ENCODE data around the gene CSRP1. TPM values are rescaled to one million over a fixed set of nuclear protein-coding genes. Genes with fewer than 3 reads are reported as not detected.

The CSRP1 gene
- polyA plus RNA-seq, 2 of the 4 experiments (the other 2 are of a cell fraction) = 277 to 655 TPM

GRCh38 chr1:201506092-201506491 is 831 bp downstream of the CSRP1 start:
- H3K4me2 ChIP-seq = peak overlapping the region; percentile 85
- no peak for FAIRE-seq
- TF ChIP-seq KDM1A (IDR thresholded peaks at IDR 0.05; ENCODE audit: low read depth) = no peak
- TF ChIP-seq GATA3 (IDR thresholded peaks at IDR 0.05; ENCODE audit: borderline replicate concordance) = no peak
- TF ChIP-seq ESRRA (IDR thresholded peaks at IDR 0.05; ENCODE audit: borderline replicate concordance, low read length) = no peak
- no peak for TF ChIP-seq JUN (IDR thresholded peaks at IDR 0.05)
- TF ChIP-seq HES2 (IDR thresholded peaks at IDR 0.05) = no peak
- TF ChIP-seq ATOH8 (CRISPR knock-in tag; IDR thresholded peaks at IDR 0.05; ENCODE audit: low read depth) = no peak
- 0 out of 2 replicates have a peak, but pooled peaks have one; percentile 19 for TF ChIP-seq FOSB (CRISPR knock-in tag; IDR thresholded peaks at IDR 0.05)
- TF ChIP-seq MAZ (IDR thresholded peaks at IDR 0.05; ENCODE audit: borderline replicate concordance, low read depth, low read length) = no peak
- no peak for TF ChIP-seq RCOR1 (IDR thresholded peaks at IDR 0.05; ENCODE audit: low read depth, low read length)
- TF ChIP-seq POLR2AphosphoS2 (conservative IDR thresholded peaks at IDR 0.05; ENCODE audit: low read length) = no peak
- TF ChIP-seq ZC3H11A (IDR thresholded peaks at IDR 0.05) = no peak
- TF ChIP-seq HOXB5 (CRISPR knock-in tag; IDR thresholded peaks at IDR 0.05) = no peak
- TF ChIP-seq CHD2 (IDR thresholded peaks at IDR 0.05; ENCODE audit: low read length, partially characterized antibody) = no peak
- TF ChIP-seq RARB (CRISPR knock-in tag; IDR thresholded peaks at IDR 0.05) = 0 out of 2 replicates have a peak, but pooled peaks have one; percentile 9
- TF ChIP-seq SMC3 (IDR thresholded peaks at IDR 0.05) = no peak
- no peak for TF ChIP-seq TP53 (CRISPR knock-in tag; IDR thresholded peaks at IDR 0.05)
- no peak for TF ChIP-seq KDM5A (IDR thresholded peaks at IDR 0.05)
- CTCF ChIA-PET = interaction anchor here (1.3 to 49.4 kb wide), 5 partner anchors 8 to 145 kb away, joined by 3 to 1452 read pairs (median 376); partner anchors contain the start of gene CSRP1
- DNase-seq (ENCODE audit: low read depth in 1 of 2, low spot score in 1 of 2) = no peak
- H3K4me3 ChIP-seq = peak overlapping the region; percentile 66
- peak overlapping the region; percentile 87 to 96 for H3K27ac ChIP-seq
- H3K9me3 ChIP-seq = no peaks in the 10 kb centered on the region
- 21% methylated on average over 3 of the region's 3 CpGs for WGBS (ENCODE audit: missing lambda C conversion rate)
- peaks cover 62% of the 10 kb centered on the region for H3K4me1 ChIP-seq
- peak in 1 of 2 experiments; percentile 5; a peak in 3 of 6 replicates for ATAC-seq
- POLR2A ChIA-PET = interaction anchor here (1.5 to 3.9 kb wide), 3 partner anchors 20 to 37 kb away, joined by 4 to 19 read pairs (median 8); partner anchors contain the start of gene PHLDA3

DNA sequence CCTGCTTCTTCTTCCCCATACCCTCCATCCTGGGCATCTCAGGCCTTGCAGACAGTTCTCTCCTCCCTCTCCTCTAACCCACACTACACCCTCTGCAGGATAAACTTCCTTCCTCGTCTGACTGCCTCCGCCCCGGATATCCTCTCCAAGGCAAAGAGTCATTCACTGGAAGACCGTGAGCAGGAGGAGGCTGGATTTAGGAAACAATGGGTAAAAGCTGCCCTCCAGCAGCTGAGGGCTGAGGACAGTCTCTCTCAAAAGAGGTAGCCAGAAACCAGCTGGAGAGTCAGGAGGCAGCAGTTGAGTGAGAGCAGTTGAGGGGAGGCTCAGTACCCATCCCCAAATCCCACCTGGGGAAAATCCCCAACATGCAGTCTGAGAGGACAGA is 1.4 kb downstream of the CSRP1 start:
- CTCF ChIA-PET = interaction anchor here (1.5 to 49.4 kb wide), 4 partner anchors 9 to 70 kb away, joined by 5 to 1452 read pairs (median 914); partner anchors contain the start of gene CSRP1
- FAIRE-seq = no peak
- H3K27ac ChIP-seq = peak overlapping the region; percentile 87 to 96

More for the DNA sequence above, 1.4 kb downstream of the CSRP1 start:
- ATAC-seq (peak; percentile 9 to 33; a peak in 3 of 6 replicates), DNase-seq (ENCODE audit: low read depth in 1 of 2, low spot score in 1 of 2) (peak in 1 of 2 experiments; percentile 60)
- Histone ChIP-seq H3K9me3 (no peaks in the 10 kb centered on the region), H3K4me2 (peak overlapping the region; percentile 85), H3K4me1 (peaks cover 62% of the 10 kb centered on the region), H3K4me3 (peak overlapping the region; percentile 66)
- POLR2A ChIA-PET = no interaction called here
- TF ChIP-seq ZNF302 (CRISPR knock-in tag; IDR thresholded peaks at IDR 0.05) (no peak), RARB (CRISPR knock-in tag; IDR thresholded peaks at IDR 0.05) (no peak), FOXS1 (CRISPR knock-in tag; IDR thresholded peaks at IDR 0.05) (no peak), SREBF2 (IDR thresholded peaks at IDR 0.05) (no peak), RCOR1 (IDR thresholded peaks at IDR 0.05; ENCODE audit: low read depth, low read length) (no peak), HES2 (IDR thresholded peaks at IDR 0.05) (no peak), CBX8 (IDR thresholded peaks at IDR 0.05) (no peak), TFCP2L1 (CRISPR knock-in tag; IDR thresholded peaks at IDR 0.05) (no peak), NPAS2 (CRISPR knock-in tag; IDR thresholded peaks at IDR 0.05; ENCODE audit: borderline replicate concordance) (no peak), SMC3 (IDR thresholded peaks at IDR 0.05) (no peak), HDAC2 (IDR thresholded peaks at IDR 0.05) (no peak), RFX5 (IDR thresholded peaks at IDR 0.05) (no peak), HEYL (CRISPR knock-in tag; IDR thresholded peaks at IDR 0.05) (no peak), CBX2 (IDR thresholded peaks at IDR 0.05; ENCODE audit: borderline replicate concordance, low read depth) (no peak), ZSCAN20 (CRISPR knock-in tag; IDR thresholded peaks at IDR 0.05) (no peak), POLR2AphosphoS2 (conservative IDR thresholded peaks at IDR 0.05; ENCODE audit: low read length) (no peak), FOSL2 (IDR thresholded peaks at IDR 0.05) (no peak), FOSL2 (CRISPR knock-in tag; IDR thresholded peaks at IDR 0.05) (no peak)
- TF ChIP-seq, protein P1, sequence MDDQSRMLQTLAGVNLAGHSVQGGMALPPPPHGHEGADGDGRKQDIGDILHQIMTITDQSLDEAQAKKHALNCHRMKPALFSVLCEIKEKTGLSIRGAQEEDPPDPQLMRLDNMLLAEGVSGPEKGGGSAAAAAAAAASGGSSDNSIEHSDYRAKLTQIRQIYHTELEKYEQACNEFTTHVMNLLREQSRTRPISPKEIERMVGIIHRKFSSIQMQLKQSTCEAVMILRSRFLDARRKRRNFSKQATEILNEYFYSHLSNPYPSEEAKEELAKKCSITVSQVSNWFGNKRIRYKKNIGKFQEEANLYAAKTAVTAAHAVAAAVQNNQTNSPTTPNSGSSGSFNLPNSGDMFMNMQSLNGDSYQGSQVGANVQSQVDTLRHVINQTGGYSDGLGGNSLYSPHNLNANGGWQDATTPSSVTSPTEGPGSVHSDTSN (IDR thresholded peaks at IDR 0.05) = no peak
- 2% methylated on average over 4 of the region's 4 CpGs for WGBS (ENCODE audit: missing lambda C conversion rate)
